ENCODE results near the gene ZNF608. TPM values are rescaled to one million over a fixed set of nuclear protein-coding genes. Genes with fewer than 3 reads are reported as not detected.

ZNF608 gene
- total and polyA plus RNA-seq, 9 of the 15 experiments (the other 6 are each of a cell fraction or from before 2014, with no cell fraction given): 0.38 to 1.5 (median 1.00) TPM

- 60% methylated on average over 1 of the region's 1 CpG for WGBS (ENCODE audit: insufficient coverage, low coverage, missing lambda C conversion rate)
- no peak overlapping the region for H3K27ac ChIP-seq (ENCODE audit: extremely low read depth, low read depth, low read length)
- POLR2A ChIA-PET: interaction anchor here (1.0 to 1.5 kb wide), 2 partner anchors 12 to 16 kb away, joined by 4 to 5 read pairs; no protein-coding TSS in a partner anchor
Measured at GRCh38 chr5:124698770-124699169, 47.7 kb downstream of the ZNF608 start.

GRCh38 chr5:124697933-124698591 is 48.4 kb downstream of the ZNF608 start:
- Histone ChIP-seq H4K20me1 (replicated peaks; ENCODE audit: control insufficient read depth, insufficient read depth, low read length) (no peaks in the 10 kb centered on the region), H3K79me2 (ENCODE audit: control insufficient read depth, insufficient read depth, low read length) (no peaks in the 10 kb centered on the region), H3K4me3 (no peak overlapping the region), H3K9me3 (replicated peaks; ENCODE audit: control insufficient read depth, insufficient read depth, low read depth, low read length) (no peaks in the 10 kb centered on the region), H3K9me1 (ENCODE audit: control insufficient read depth, insufficient read depth, low read length) (no peaks in the 10 kb centered on the region), H3K4me1 (replicated peaks in 1 of 2; ENCODE audit: control insufficient read depth in 2 of 2, insufficient read depth in 2 of 2, low read length in 2 of 2) (no peaks in the 10 kb centered on the region; a peak in 1 of 5 replicates), H3K27ac (ENCODE audit: extremely low read depth, low read depth, low read length) (no peak overlapping the region), H3K36me3 (ENCODE audit: control insufficient read depth, insufficient read depth, low read length) (no peaks in the 10 kb centered on the region), H3K27me3 (ENCODE audit: control insufficient read depth in 2 of 2, insufficient read depth in 2 of 2, low read length in 2 of 2) (no peaks in the 10 kb centered on the region), H3K4me2 (ENCODE audit: insufficient read depth, low read length) (no peak overlapping the region), H3K9ac (ENCODE audit: insufficient read depth in 1 of 2, low read depth in 2 of 2, low read length in 2 of 2) (no peak overlapping the region), H2AFZ (ENCODE audit: low read depth, low read length) (no peak overlapping the region)
- in situ Hi-C loops (cut with MboI): no loop called here
- ChIA-PET POLR2A (interaction anchor here (1.0 to 1.5 kb wide), 3 partner anchors 9 to 15 kb away, joined by 4 to 6 read pairs (median 5); no protein-coding TSS in a partner anchor), CTCF (ENCODE audit: low intra/inter-chr PET ratio) (no interaction called here)
- no peak for FAIRE-seq
- intact Hi-C loops (cut with micrococcal nuclease): no loop called here
- WGBS (ENCODE audit: insufficient coverage, low coverage, missing lambda C conversion rate): 43% methylated on average over 4 of the region's 4 CpGs
- no peak for ATAC-seq
- DNase-seq (ENCODE audit: extremely low read depth in 1 of 4, low spot score in 3 of 4): no peak
- no TSS peak for BruUV-seq (replicated peaks)
- TF ChIP-seq TRIM24 (IDR thresholded peaks at IDR 0.05) (no peak), ZNF277 (CRISPR knock-in tag; IDR thresholded peaks at IDR 0.05; ENCODE audit: borderline replicate concordance) (no peak), SMAD1 (IDR thresholded peaks at IDR 0.05; ENCODE audit: low read depth, low read length, partially characterized antibody) (no peak), PHB2 (IDR thresholded peaks at IDR 0.05; ENCODE audit: low read depth) (no peak), CHD2 (IDR thresholded peaks at IDR 0.05; ENCODE audit: low read depth, low read length) (no peak), XRCC5 (IDR thresholded peaks at IDR 0.05; ENCODE audit: low read depth, low read length) (no peak), TBL1XR1 (IDR thresholded peaks at IDR 0.05; ENCODE audit: low read length in 2 of 2) (no peak), ARHGAP35 (IDR thresholded peaks at IDR 0.05; ENCODE audit: partially characterized antibody) (no peak), KLF10 (CRISPR knock-in tag; IDR thresholded peaks at IDR 0.05) (no peak), TCF7L2 (IDR thresholded peaks at IDR 0.05; ENCODE audit: low read depth, low read length) (no peak), HMGXB4 (CRISPR knock-in tag; IDR thresholded peaks at IDR 0.05) (no peak), HCFC1 (IDR thresholded peaks at IDR 0.05; ENCODE audit: low read depth, low read length) (no peak), ZNF766 (CRISPR knock-in tag; conservative IDR thresholded peaks at IDR 0.05) (no peak), ZNF561 (CRISPR knock-in tag; conservative IDR thresholded peaks at IDR 0.05) (no peak)

More at GRCh38 chr5:124698770-124699169, 47.7 kb downstream of the ZNF608 start:
- Histone ChIP-seq H3K36me3 (ENCODE audit: control insufficient read depth, insufficient read depth, low read length) (no peaks in the 10 kb centered on the region), H4K20me1 (replicated peaks; ENCODE audit: control insufficient read depth, insufficient read depth, low read length) (no peaks in the 10 kb centered on the region), H3K9me1 (ENCODE audit: control insufficient read depth, insufficient read depth, low read length) (no peaks in the 10 kb centered on the region), H2AFZ (ENCODE audit: low read depth, low read length) (no peak overlapping the region), H3K9me3 (replicated peaks; ENCODE audit: control insufficient read depth, insufficient read depth, low read depth, low read length) (no peaks in the 10 kb centered on the region), H3K27me3 (ENCODE audit: control insufficient read depth in 2 of 2, insufficient read depth in 2 of 2, low read length in 2 of 2) (no peaks in the 10 kb centered on the region), H3K4me2 (ENCODE audit: insufficient read depth, low read length) (no peak overlapping the region), H3K9ac (ENCODE audit: insufficient read depth in 1 of 2, low read depth in 2 of 2, low read length in 2 of 2) (no peak overlapping the region), H3K4me3 (no peak overlapping the region), H3K4me1 (replicated peaks in 1 of 2; ENCODE audit: control insufficient read depth in 2 of 2, insufficient read depth in 2 of 2, low read length in 2 of 2) (no peaks in the 10 kb centered on the region; a peak in 1 of 5 replicates), H3K79me2 (ENCODE audit: control insufficient read depth, insufficient read depth, low read length) (no peaks in the 10 kb centered on the region)
- no peak for ATAC-seq
- BruUV-seq (replicated peaks): no TSS peak
- no peak for DNase-seq (ENCODE audit: extremely low read depth in 1 of 4, low spot score in 3 of 4)
- intact Hi-C loops (cut with micrococcal nuclease): no loop called here
- in situ Hi-C loops (cut with MboI): no loop called here
- TF ChIP-seq MCM2 (IDR thresholded peaks at IDR 0.05; ENCODE audit: low read depth): no peak
- no peak for FAIRE-seq
- CTCF ChIA-PET (ENCODE audit: low intra/inter-chr PET ratio): no interaction called here
